ENCODE measurements around the gene PSTK.

Gene PSTK

DNA sequence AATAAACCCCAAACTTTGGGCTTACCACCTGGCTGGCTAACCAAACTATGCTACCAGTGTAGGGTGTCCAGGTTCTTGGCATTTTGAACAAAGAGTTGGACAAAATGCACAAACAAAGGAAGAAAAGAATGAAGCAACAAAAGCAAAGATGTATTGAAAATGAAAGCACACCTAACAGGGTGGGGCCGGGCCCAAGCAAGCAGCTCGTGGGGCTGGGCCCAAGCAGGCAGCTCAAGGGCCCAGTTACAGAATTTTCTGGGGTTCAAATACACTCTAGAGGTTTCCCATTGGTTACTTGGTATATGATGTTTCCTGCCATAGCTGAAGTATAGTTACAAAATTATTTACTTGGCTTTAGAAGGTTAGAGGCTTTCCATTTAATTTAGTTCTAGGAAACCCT, 44.3 kb downstream of the PSTK start:
- no peak for DNase-seq (ENCODE audit: low read depth)
- Histone ChIP-seq H3K36me3 (ENCODE audit: control insufficient read depth, insufficient read depth, low read length, severe bottlenecking) (no peaks in the 10 kb centered on the region), H3K9ac (ENCODE audit: low read length) (no peak overlapping the region), H3K27me3 (replicated peaks; ENCODE audit: control insufficient read depth, insufficient read depth, low read length) (no peaks in the 10 kb centered on the region), H3K9me3 (ENCODE audit: control insufficient read depth, low read length) (no peaks in the 10 kb centered on the region), H3K4me3 (ENCODE audit: low read length) (no peak overlapping the region), H3K4me1 (ENCODE audit: control insufficient read depth, insufficient read depth, low read length) (peaks cover 6% of the 10 kb centered on the region)

DNA sequence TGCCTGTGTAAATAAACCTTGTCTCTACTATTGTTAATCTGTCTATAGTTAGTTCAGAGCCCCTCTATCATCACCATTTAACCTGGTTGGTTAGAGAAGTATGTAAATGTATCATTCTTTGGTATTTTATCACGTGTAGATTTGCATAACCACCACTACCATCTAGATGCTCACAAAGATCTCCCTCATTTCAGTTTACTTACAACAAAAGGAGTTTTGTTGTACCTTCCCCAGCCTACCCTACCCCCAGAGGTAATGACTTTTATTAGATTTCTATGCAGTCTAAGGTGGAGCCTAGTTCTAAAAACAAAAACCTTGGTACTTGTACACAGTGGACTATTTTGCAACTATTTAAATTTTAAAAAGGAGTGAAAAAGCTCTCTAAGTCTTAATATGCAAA, 46.1 kb downstream of the PSTK start:
- Histone ChIP-seq H3K9ac (ENCODE audit: low read length) (no peak overlapping the region), H3K4me3 (ENCODE audit: low read length) (no peak overlapping the region), H3K27me3 (replicated peaks; ENCODE audit: control insufficient read depth, insufficient read depth, low read length) (no peaks in the 10 kb centered on the region), H3K4me1 (ENCODE audit: control insufficient read depth, insufficient read depth, low read length) (no peaks in the 10 kb centered on the region), H3K36me3 (ENCODE audit: control insufficient read depth, insufficient read depth, low read length, severe bottlenecking) (no peaks in the 10 kb centered on the region), H3K9me3 (ENCODE audit: control insufficient read depth, low read length) (no peaks in the 10 kb centered on the region)
- no peak for DNase-seq (ENCODE audit: low read depth)

DNA sequence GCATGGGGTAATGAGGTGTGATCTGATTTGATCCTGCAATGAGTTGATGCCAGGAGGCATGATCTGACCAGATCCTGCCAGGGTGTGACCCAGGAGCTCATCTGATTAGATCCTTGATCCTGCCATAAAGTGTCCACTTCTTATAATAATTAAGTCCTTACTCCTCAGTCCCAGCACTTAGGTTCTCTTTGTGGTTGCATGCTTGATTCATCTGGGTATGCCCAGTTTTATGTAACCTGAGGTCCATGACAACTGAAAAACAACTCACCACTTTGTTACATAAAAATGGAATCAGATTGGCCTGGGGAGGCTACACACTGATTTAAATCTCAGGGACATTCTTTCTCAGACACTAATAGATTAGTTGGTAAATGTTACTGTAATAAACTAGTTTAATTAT, 47.7 kb downstream of the PSTK start:
- no peak overlapping the region for H3K4me3 ChIP-seq (ENCODE audit: low read length)

DNA sequence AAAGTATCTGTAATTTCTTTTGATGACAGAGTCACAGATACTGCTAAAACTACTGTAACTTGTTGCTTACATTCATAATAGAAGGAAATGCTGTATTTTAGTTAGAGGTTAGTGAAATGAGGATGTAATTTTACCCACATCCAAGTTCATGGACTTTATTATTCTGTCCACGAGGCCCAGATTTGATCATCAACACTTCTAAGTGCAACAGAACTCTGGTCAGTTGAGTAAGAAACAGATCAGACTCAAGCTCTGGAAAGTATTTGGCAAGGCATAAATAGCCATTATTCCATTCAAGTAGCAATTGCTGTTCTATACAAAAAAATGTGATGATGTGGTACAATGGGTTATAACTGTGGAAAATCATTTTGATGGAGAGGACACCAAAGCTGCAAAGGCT, 50.9 kb downstream of the PSTK start:
- Histone ChIP-seq H3K9me3 (ENCODE audit: control insufficient read depth, low read length) (no peaks in the 10 kb centered on the region), H3K36me3 (ENCODE audit: control insufficient read depth, insufficient read depth, low read length, severe bottlenecking) (no peaks in the 10 kb centered on the region), H3K9ac (ENCODE audit: low read length) (no peak overlapping the region), H3K4me3 (ENCODE audit: low read length) (no peak overlapping the region), H3K27me3 (replicated peaks; ENCODE audit: control insufficient read depth, insufficient read depth, low read length) (no peaks in the 10 kb centered on the region), H3K4me1 (ENCODE audit: control insufficient read depth, insufficient read depth, low read length) (no peaks in the 10 kb centered on the region)
- no peak for DNase-seq (ENCODE audit: low read depth)

More for the DNA sequence above, 47.7 kb downstream of the PSTK start:
- Histone ChIP-seq H3K9me3 (ENCODE audit: control insufficient read depth, low read length) (no peaks in the 10 kb centered on the region), H3K36me3 (ENCODE audit: control insufficient read depth, insufficient read depth, low read length, severe bottlenecking) (no peaks in the 10 kb centered on the region), H3K4me1 (ENCODE audit: control insufficient read depth, insufficient read depth, low read length) (no peaks in the 10 kb centered on the region), H3K9ac (ENCODE audit: low read length) (no peak overlapping the region), H3K27me3 (replicated peaks; ENCODE audit: control insufficient read depth, insufficient read depth, low read length) (no peaks in the 10 kb centered on the region)
- DNase-seq (ENCODE audit: low read depth), result no peak

DNA sequence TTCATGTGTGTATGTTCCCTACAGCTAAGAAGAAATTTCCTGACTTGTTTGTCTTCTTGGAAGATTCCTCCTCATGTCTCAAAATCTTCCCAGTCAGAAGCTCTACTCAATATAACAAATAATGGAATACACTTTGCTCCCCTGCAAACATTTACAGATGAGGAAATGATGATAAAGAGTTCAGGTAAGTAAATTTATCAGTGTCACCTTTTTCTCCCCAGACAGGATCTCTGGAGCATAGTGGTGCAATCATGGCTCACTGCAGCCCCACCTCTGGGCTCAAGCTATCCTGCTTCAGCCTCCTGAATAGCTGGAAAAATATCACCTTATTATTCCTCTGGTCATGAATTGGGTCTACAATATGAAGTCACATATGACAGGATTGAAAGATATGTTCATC, 54.1 kb downstream of the PSTK start:
- Histone ChIP-seq H3K9me3 (ENCODE audit: control insufficient read depth, low read length) (no peaks in the 10 kb centered on the region), H3K27me3 (replicated peaks; ENCODE audit: control insufficient read depth, insufficient read depth, low read length) (no peaks in the 10 kb centered on the region), H3K4me1 (ENCODE audit: control insufficient read depth, insufficient read depth, low read length) (no peaks in the 10 kb centered on the region), H3K9ac (ENCODE audit: low read length) (no peak overlapping the region), H3K4me3 (ENCODE audit: low read length) (no peak overlapping the region), H3K36me3 (ENCODE audit: control insufficient read depth, insufficient read depth, low read length, severe bottlenecking) (peaks cover 4% of the 10 kb centered on the region)
- no peak for DNase-seq (ENCODE audit: low read depth)

DNA sequence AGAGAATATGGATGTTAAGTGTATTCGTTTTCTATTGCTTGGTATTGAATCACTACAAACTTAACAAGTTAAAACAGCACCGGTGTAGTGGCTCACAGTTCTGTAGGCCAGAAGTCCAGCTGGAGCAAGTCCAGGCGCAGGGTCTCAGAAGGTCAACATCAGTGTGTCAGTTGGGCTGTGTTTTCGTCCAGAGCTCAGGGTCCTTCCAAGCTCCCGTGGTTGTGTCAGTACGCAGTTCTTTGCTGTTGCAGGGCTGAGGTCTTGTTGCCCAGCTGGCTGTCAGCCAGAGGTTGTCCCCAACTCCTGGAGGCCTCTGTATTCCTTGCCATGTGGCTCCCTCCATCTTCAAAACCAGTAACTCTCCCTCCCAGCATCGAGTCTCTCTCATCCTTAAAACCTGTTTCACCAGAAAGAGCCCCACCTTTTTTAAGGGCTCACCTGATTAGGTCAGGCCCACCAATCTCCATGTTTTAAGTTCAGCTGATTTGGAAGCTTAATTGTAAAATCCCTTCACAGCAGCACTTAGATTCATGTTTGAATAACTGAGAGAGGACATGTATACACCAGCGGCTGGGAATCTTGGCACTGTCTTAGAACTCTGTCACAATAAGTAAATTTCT, 55.4 kb downstream of the PSTK start:
- Histone ChIP-seq H3K9ac (ENCODE audit: low read length) (no peak overlapping the region), H3K27me3 (replicated peaks; ENCODE audit: control insufficient read depth, insufficient read depth, low read length) (no peaks in the 10 kb centered on the region), H3K9me3 (ENCODE audit: control insufficient read depth, low read length) (no peaks in the 10 kb centered on the region), H3K4me3 (ENCODE audit: low read length) (no peak overlapping the region), H3K36me3 (ENCODE audit: control insufficient read depth, insufficient read depth, low read length, severe bottlenecking) (peaks cover 4% of the 10 kb centered on the region), H3K4me1 (ENCODE audit: control insufficient read depth, insufficient read depth, low read length) (no peaks in the 10 kb centered on the region)
- no peak for DNase-seq (ENCODE audit: low read depth)

DNA sequence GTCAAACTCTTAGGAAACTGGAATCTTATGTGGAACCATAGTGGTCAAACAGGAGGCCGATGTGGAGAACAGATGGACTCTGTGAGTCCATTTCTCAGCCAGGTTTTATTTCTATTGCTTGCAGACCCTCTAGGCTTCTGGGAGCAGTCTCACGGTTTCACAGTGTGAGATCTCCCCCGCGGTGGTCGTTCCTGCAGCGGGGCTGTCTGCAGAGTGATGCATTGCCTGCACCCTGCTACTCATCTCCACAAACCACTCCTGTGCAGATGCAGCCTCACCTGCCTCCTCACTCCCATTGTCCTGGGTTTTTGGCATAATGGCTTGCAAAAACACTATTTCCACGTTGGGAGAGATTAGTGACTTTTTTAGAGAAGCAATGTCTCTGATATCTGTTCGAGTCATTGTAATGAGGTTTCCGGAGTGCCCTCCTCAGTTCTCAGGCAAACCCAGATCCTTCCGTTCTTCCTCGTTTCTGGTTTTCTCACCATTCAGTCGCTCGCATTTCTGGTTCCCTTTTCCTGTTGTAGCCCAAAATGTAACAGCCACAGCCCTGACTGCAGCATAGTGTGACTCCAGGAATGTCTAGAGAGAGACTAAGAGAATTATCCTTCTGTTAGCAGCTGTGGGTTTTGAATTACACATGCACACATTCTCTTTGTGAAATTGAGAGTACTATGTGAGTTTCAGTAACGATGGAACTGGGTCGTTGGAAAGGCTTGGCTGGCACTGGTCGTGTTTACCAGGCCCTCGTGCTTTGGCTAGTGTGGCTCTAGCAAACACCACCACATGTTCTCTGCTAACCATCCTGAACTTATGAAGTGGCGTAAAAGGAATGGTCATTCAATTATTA, 58.8 kb downstream of the PSTK start:
- H3K4me1 ChIP-seq (ENCODE audit: control insufficient read depth, insufficient read depth, low read length), result no peaks in the 10 kb centered on the region
- no peak for DNase-seq (ENCODE audit: low read depth)
- H3K36me3 ChIP-seq (ENCODE audit: control insufficient read depth, insufficient read depth, low read length, severe bottlenecking), result peaks cover 4% of the 10 kb centered on the region
- no peak overlapping the region for H3K4me3 ChIP-seq (ENCODE audit: low read length)
- no peaks in the 10 kb centered on the region for H3K27me3 ChIP-seq (replicated peaks; ENCODE audit: control insufficient read depth, insufficient read depth, low read length)
- no peaks in the 10 kb centered on the region for H3K9me3 ChIP-seq (ENCODE audit: control insufficient read depth, low read length)
- no peak overlapping the region for H3K9ac ChIP-seq (ENCODE audit: low read length)

DNA sequence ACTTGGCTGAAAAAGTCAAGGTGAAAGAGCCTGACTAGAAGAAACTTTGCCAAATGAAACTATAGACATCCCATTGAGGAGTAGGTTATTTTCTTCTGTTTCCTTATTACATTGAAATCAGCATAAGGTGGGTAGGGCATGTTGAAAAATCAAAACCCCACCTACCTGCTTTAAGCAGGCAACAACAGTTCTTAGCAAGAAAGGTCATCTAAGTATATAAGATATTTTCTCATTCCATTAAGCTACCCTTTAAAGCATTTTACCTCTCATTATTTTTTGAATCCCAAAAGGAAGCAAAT, 59.4 kb downstream of the PSTK start:
- H3K4me3 ChIP-seq (ENCODE audit: low read length), result no peak overlapping the region
- peaks cover 4% of the 10 kb centered on the region for H3K36me3 ChIP-seq (ENCODE audit: control insufficient read depth, insufficient read depth, low read length, severe bottlenecking)
- no peak overlapping the region for H3K9ac ChIP-seq (ENCODE audit: low read length)
- DNase-seq (ENCODE audit: low read depth), result no peak
- no peaks in the 10 kb centered on the region for H3K4me1 ChIP-seq (ENCODE audit: control insufficient read depth, insufficient read depth, low read length)
- H3K27me3 ChIP-seq (replicated peaks; ENCODE audit: control insufficient read depth, insufficient read depth, low read length), result no peaks in the 10 kb centered on the region
- no peaks in the 10 kb centered on the region for H3K9me3 ChIP-seq (ENCODE audit: control insufficient read depth, low read length)

Measured in adipocyte (in vitro differentiated cells).